ENCODE measurements around the gene GRM7.

GRM7 gene

DNA sequence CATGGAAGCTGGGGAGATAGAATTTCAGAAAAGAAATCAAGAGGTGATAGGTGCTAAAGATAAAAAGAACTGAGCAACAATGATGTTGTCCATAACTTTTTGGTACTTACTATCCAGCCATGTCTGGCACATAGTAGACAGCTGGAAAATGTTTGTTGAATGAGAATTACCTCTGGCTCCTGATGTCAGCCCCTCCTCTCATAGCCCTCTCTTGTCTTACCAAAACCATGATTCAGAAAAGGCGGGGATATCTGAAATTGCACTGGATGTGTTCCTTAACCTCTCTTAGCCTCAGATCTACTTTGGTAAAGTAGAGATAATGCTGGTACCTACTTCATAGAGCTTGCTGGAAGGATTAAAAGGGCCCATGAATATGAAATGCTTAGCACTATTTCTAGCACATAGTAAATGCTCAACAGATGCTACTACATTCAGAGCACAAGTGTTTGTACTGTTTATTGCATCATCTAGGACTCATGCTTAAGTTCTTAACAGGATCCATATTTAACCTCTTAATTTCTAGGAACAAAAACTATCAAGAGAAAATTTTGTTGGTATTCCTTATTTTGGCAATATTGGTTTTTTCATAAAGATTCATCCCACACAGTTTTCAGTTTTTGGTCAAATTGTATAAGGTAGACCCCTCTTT is 859.9 kb downstream of the GRM7 start:
- no peak for DNase-seq (ENCODE audit: low read depth in 2 of 2)

GRCh38 chr3:7721869-7722268 is 861.0 kb downstream of the GRM7 start:
- no peak for DNase-seq (ENCODE audit: low read depth in 2 of 2)

GRCh38 chr3:7728566-7729519 is 867.9 kb downstream of the GRM7 start:
- DNase-seq (ENCODE audit: low read depth in 2 of 2): no peak

- no peak for DNase-seq (ENCODE audit: low read depth in 2 of 2)
Observed at GRCh38 chr3:7733933-7734332, 873.0 kb downstream of the GRM7 start.

GRCh38 chr3:7734456-7734855 is 873.5 kb downstream of the GRM7 start:
- DNase-seq (ENCODE audit: low read depth in 2 of 2): no peak

- DNase-seq (ENCODE audit: low read depth in 2 of 2): no peak
Observed at GRCh38 chr3:7737263-7737662, 876.3 kb downstream of the GRM7 start.

DNA sequence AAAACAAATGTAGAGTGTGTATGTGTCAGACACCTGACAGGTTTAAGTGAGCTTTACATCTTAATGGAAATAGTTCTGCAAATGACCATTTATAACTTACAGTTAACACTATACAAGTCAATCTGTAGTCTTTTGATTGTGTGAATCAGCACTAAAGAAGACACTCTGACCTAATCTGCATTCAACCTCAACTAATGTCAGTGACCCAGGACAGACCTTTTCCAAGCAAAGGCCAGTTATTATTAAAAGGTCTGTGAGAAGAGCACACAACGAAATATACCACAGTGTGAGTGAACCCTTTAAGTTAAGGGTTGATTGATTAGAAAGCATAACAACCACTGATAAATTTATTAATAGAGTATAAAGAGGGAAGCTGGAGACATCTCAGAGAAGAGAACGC is 878.8 kb downstream of the GRM7 start:
- DNase-seq (ENCODE audit: low read depth in 2 of 2): no peak

DNA sequence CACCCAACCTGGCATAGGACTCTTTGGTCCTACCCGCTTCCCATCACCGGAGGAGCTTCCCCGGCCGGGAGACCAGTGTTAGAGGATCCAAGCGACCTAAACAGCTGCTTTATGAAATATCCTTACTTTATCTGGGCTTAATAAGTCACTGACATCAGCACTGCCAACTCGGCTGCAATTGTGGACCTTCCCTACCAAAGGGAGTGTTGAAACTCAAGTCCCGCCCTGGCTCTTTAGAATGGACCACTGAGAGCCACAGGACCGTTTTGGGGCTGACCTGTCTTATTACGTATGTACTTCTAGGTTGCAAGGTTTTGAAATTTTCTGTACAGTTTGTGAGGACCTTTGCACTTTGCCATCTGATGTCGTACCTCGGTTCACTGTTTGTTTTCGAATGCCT is 879.5 kb downstream of the GRM7 start:
- no peak for DNase-seq (ENCODE audit: low read depth in 2 of 2)

- DNase-seq (ENCODE audit: low read depth in 2 of 2): no peak
Observed at GRCh38 chr3:7744850-7745249, 883.9 kb downstream of the GRM7 start.

DNA sequence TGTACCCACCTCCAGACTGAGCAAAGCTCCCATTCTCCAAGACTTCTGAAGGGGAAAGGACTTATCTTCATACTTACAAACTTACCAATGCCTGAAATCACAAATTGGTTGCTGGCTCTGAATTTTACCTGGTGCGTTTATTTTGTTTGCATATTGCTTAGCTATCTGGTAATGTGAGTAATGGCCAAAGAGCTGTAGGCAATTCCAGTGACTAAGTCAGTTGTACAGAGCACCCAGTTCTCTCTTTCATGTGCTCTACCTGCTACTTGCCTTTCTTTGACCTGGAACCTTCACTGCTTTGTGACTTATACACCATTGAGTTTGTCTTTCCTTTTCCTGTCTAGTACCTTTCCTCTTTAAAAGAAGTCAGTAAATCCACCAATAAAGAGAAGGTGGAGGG is 884.8 kb downstream of the GRM7 start:
- DNase-seq (ENCODE audit: low read depth in 2 of 2): no peak

DNA sequence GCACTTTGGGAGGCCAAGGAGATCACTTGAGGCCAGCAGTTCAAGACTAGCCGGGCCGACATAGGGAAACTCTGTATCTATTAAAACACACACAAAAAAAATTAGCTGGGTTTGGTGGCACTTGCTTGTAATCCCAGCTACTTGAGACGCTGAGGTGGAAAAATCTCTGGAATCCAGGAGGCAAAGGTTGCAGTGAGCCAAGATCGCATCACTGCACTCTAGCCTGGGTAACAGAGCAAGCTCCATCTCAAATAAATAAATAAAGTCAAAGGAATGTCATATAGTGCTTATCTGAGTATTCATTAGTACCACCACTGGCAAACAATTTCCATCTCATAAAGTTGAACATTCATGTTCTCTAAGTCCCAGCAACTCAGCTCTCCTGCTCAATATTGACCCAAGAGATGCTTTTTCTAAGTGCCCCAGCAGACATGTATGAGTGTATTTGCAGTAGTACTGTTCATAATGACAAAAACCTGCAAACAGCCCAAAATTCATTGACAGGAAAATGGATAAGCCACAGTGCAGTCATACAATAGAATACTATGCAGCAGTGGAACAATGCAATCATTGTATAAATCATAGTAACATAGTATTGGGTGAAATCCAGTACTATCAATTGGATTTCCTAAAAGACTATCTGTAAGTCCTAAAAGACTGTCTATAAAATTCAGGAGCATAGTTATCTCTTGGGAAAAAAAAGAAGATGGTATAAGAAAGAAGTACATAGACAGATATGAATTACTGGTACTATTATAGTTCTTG is 889.2 kb downstream of the GRM7 start:
- DNase-seq (ENCODE audit: low read depth in 2 of 2): no peak

GRCh38 chr3:7752005-7752404 is 891.1 kb downstream of the GRM7 start:
- no peak for DNase-seq (ENCODE audit: low read depth in 2 of 2)

DNA sequence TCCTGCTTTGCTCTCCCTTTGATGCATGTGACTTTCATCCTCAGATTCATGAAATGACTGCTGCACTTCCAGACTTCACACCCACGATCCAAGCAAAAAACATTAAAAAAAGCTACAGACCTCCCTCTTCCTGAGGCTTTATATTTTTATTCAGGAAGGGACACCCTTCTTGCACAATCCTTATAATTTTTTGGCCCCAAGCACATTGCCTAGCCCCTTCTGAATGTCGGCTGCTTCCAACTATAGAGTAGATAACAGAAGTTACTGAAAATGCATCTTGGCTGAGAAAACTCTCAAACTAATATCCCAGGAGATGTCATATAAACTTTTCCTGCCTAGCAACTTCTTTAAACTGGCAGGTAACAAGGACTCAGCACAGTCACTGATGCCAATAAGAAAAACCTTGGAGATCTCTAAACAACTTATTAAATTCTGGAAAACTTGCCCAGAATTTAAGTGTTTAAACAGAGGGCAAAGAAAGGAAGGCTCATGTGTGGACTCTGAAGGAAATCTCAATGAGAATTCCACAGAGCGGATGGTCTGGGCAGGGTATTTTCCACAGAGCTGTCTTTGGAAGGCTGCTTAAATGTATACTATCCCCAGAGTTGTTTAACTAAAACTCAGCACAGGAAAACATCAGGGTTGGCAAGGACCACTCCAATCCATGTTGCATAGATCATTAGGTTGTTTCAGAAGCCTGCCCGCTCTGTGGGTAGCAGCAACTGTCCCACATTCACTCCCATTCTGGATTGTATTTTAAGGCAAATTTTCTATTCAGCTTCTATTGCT is 893.9 kb downstream of the GRM7 start:
- DNase-seq (ENCODE audit: low read depth in 2 of 2): no peak

DNA sequence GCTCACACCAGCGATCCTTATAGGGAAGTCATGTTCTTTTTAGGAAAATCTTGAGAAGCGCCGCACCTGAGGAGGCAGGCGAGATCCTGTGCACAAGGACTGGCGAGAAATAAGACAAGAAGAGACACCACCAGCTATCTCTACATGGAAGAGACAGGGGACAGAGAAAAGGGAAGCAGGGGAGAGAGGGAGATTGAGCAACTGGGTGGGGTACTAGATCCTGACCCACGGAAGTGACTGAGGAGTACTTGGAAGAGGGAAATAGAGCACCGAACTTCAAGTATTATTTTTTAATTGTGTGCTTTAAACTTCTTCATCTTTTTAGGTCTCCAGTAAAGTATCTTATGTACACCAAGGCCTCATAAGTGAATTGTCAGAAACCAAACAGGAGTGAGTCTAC is 898.7 kb downstream of the GRM7 start:
- no peak for DNase-seq (ENCODE audit: low read depth in 2 of 2)

DNA sequence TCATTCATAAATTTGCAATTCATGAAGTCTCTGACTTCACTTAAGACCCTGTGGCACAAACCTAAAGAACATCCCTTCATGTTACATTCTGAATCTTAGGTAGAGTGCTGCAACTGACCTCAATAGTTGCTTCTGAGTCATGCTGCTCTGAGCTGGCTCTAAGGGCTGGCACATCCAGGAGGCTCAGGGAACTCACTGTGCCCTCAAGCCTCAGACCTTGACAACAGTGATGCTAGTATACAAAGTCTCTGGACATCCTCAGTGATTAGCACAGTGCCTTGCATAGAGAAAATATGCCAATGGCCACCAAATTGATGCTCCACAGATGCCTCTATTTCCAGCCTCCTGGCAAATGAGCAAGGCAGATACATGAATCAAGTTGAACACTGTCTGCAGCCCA is 899.8 kb downstream of the GRM7 start:
- no peak for DNase-seq (ENCODE audit: low read depth in 2 of 2)

DNA sequence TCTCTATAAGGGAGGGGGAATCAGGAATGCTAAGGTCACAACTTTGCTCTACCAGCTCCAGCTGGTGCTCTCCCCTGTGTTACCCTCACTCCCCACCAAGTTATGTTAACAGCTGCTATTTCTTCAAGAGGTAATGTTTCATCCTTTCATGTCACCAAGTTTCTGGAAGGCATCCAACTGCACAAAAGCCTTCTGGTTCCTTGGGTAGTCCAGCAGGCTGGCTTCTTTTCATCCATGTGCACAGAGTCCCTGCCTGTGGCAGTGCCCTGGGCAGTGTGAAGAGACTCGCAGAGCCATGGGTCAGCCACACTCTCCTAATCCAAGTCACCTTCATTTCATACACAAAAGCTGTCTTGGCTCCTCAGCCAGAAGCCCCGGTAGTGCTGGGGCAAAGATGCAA is 903.2 kb downstream of the GRM7 start:
- no peak for DNase-seq (ENCODE audit: low read depth in 2 of 2)

DNA sequence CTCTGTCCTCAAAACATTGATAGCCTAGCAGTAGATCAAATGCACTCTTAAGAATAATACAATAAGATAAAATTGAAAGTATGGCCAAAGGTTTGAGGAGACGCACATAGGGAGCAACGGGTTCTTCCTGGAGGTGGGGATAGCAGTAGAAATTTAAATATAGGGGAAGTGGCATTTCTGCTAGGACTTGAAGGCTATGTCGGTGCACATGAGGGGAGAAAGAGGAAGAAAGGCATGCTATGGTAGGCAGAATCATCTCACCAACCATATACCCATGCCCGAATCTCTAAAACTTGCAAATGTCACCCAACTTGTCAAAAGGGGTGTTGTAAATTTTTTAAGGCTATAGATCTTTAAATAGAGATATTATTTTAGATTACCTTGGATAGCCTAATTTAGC is 905.6 kb downstream of the GRM7 start:
- DNase-seq (ENCODE audit: low read depth in 2 of 2): no peak

DNA sequence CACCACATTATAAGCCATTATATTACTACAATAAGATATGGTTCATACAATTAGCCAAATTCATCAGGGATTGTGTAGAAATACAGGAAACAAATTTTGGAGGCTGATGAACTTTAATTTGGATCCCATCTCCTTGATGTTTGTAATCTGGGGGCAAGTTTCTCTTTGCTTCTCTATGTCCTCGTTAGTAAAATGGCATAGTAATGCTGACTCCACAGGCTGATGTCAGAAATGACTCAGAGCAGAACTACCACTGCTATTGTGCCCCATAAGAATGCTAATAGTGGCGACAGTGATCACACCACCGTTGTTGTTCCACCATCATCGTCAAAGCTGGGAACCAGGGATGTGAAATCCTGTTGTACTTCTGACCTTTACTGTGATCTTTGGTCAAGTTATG is 918.4 kb downstream of the GRM7 start:
- no peak for DNase-seq (ENCODE audit: low read depth in 2 of 2)

- DNase-seq (ENCODE audit: low read depth in 2 of 2): no peak
Observed at GRCh38 chr3:7781395-7781794, 920.5 kb downstream of the GRM7 start.

DNA sequence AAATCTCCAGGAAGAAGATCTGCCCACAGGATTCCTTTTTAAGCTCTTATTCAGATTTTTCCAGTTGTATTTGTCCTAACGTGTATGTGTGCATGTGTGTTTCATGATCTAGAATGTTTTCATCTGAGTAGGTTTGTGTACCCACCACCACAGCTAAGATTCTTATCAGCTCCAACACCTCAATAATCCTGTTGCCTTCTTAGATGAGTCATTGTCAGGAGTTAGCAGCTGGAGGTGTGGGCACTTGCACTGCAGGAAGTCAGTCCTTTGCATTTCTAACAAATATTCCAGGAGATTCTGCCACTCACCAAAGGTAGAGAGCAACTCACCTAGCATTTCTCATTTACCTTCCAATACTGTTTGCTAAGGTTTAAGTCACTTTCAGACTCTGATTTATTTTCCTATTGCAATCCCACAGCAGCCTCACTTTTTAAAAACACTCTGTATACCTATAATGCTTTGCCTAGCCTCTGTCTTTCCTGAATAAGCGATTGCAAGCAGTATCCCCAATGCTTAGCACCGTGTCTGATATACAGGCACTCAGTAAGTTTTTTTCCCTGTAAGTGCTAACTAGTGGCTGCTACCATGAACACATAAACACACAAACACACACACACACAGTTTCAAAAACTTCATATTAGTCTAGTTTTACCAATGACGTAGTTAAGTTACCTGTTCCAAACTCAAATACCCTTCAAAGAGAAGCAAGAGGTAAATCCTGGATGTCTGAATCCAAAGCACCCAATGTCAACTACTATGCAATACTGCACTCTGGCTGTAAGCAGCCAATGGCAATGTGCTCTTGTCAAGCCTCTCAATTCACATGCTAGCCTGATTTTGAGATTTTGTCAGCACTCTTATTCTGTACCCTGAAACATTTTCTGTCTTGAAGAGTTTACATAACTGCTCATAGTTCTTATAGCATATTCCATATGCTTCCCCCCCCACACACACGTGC is 927.2 kb downstream of the GRM7 start:
- DNase-seq (ENCODE audit: low read depth in 2 of 2): no peak

- DNase-seq (ENCODE audit: low read depth in 2 of 2): no peak
Observed at GRCh38 chr3:7788881-7789280, 928.0 kb downstream of the GRM7 start.

All from stimulated activated CD4-positive, alpha-beta T cell treated with anti-CD3 and anti-CD28 coated beads, Interleukin-1b, Interleukin-23, amount 100 ng/mL, for 4 hours (primary cell).